ENCODE results near the gene CSTPP1. TPM values are rescaled to one million over a fixed set of nuclear protein-coding genes. Genes with fewer than 3 reads are reported as not detected.

Gene CSTPP1
- total RNA-seq, 1 donor from 2014 or later: 29.9 TPM

DNA sequence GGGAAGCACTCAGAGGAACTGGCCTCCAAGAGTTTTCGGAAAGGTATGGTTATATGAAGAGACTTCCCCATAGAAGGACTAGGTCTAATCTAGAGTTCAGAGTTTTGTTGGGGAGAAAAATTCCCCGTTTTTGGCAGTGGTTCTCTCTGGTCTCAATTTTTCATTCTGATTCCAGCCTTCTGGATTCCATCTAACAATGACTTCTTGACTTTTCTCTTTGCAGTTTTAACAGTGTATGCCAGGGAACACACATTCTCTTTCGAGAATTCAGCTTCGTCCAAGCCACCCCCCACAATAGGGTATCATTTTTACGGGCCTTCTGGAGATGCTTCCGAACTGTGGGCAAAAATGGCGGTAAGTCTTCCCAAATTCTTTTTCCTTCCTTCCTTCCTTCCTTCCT is 115.6 kb downstream of the CSTPP1 start:
- ATAC-seq (ENCODE audit: low read depth) (no peak), DNase-seq (no peak)
- Mint-ChIP-seq H3K27me3 (no peaks in the 10 kb centered on the region), H3K36me3 (ENCODE audit: low read depth) (peaks cover 19% of the 10 kb centered on the region), H3K4me3 (no peak overlapping the region), H3K4me1 (peaks cover 2% of the 10 kb centered on the region), H3K27ac (no peak overlapping the region), H3K9me3 (no peaks in the 10 kb centered on the region)
- TF ChIP-seq, protein P1, sequence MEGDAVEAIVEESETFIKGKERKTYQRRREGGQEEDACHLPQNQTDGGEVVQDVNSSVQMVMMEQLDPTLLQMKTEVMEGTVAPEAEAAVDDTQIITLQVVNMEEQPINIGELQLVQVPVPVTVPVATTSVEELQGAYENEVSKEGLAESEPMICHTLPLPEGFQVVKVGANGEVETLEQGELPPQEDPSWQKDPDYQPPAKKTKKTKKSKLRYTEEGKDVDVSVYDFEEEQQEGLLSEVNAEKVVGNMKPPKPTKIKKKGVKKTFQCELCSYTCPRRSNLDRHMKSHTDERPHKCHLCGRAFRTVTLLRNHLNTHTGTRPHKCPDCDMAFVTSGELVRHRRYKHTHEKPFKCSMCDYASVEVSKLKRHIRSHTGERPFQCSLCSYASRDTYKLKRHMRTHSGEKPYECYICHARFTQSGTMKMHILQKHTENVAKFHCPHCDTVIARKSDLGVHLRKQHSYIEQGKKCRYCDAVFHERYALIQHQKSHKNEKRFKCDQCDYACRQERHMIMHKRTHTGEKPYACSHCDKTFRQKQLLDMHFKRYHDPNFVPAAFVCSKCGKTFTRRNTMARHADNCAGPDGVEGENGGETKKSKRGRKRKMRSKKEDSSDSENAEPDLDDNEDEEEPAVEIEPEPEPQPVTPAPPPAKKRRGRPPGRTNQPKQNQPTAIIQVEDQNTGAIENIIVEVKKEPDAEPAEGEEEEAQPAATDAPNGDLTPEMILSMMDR (IDR thresholded peaks at IDR 0.05): no peak
- ChIA-PET POLR2A (no interaction called here), CTCF (no interaction called here)
- intact Hi-C loops (cut with micrococcal nuclease): no loop called here

DNA sequence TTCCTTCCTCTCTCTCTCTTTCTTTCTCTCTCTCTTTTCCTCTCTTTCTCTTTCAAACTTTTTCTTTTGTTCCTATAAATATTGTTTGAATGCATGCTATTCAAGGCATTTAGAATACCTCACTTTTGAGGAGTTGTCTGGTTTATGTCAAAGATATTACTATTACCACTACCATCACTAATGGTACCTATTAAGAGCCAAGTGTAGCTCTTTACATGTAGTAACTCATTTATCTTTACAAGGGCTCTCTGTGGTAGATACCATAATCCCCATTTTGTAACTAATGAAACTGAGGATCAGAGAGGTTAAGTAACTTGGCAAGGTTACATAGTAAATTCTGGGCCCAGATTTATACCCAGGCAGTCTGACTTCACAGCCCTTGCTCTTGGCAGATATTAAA is 116.0 kb downstream of the CSTPP1 start:
- Mint-ChIP-seq H3K27me3 (no peaks in the 10 kb centered on the region), H3K27ac (no peak overlapping the region), H3K36me3 (ENCODE audit: low read depth) (peaks cover 21% of the 10 kb centered on the region), H3K4me1 (peaks cover 1% of the 10 kb centered on the region), H3K9me3 (peaks cover 3% of the 10 kb centered on the region), H3K4me3 (no peak overlapping the region)
- TF ChIP-seq, protein P1 (IDR thresholded peaks at IDR 0.05): no peak
- ChIA-PET POLR2A (no interaction called here), CTCF (no interaction called here)
- DNase-seq: no peak
- ATAC-seq (ENCODE audit: low read depth): no peak
- intact Hi-C loops (cut with micrococcal nuclease): no loop called here

DNA sequence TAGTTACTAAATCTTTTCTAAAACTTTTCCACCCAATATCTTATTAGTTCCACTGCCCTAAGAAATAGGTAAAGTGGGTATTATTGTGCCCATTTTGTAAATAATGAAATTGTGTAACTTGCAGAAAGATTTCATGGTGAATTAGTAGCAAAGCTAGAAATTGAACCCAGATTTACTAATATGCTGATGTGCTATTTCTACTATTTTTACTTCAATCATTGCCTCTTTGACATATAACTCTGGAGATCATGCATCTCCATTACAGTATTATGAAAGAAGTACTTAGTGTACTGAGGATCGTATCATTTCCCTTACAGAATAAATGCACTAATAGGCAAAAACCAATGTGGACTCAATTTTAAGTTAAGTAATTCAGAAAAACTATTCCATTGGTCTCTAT is 119.0 kb downstream of the CSTPP1 start:
- Mint-ChIP-seq H3K4me3 (no peak overlapping the region), H3K27ac (no peak overlapping the region), H3K36me3 (ENCODE audit: low read depth) (peaks cover 28% of the 10 kb centered on the region), H3K9me3 (peaks cover 4% of the 10 kb centered on the region), H3K4me1 (no peaks in the 10 kb centered on the region), H3K27me3 (no peaks in the 10 kb centered on the region)
- no peak for DNase-seq
- POLR2A ChIA-PET: no interaction called here
- intact Hi-C loops (cut with micrococcal nuclease): loop anchor here (1.0 kb wide), 1 partner anchor 17 kb away; no protein-coding TSS in a partner anchor
- ATAC-seq (ENCODE audit: low read depth): no peak
- TF ChIP-seq, protein P1 (IDR thresholded peaks at IDR 0.05): no peak
- CTCF ChIA-PET: no interaction called here

DNA sequence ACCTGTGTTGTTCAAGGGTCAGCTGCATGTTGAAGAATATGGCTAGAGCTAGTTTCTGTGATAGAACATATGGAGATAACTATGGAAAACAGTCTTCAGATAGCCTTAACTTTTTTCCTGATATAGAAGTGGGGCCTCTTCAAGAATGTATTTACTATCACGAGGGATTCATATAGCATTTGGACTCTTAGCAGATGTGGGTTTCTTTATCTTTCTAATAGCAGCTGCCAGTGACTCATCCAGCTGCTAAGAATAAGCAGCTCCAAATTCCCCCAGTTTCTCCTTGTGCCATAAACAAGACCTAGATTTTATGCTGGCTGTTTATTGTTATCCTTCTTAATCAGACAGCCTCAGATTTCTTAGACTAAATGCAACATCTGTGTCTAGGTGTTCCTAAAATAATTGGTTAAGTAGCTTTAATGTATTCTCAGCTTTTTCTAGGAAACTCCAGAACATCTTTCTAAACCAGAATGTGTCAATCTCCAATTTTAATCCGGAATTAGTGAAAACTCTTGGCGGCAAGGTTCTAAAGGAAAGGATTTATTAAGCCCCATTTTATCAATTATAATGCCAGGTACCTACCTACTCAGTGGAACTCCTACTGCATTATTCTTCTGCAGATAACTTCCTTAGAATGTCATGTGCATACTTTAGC is 119.8 kb downstream of the CSTPP1 start:
- Mint-ChIP-seq H3K4me1 (no peaks in the 10 kb centered on the region), H3K27me3 (no peaks in the 10 kb centered on the region), H3K9me3 (peaks cover 4% of the 10 kb centered on the region), H3K36me3 (ENCODE audit: low read depth) (peaks cover 28% of the 10 kb centered on the region), H3K4me3 (no peak overlapping the region), H3K27ac (no peak overlapping the region)
- ATAC-seq (ENCODE audit: low read depth) (no peak), DNase-seq (no peak)
- ChIA-PET POLR2A (no interaction called here), CTCF (no interaction called here)
- TF ChIP-seq, protein P1 (IDR thresholded peaks at IDR 0.05): no peak
- intact Hi-C loops (cut with micrococcal nuclease): no loop called here

DNA sequence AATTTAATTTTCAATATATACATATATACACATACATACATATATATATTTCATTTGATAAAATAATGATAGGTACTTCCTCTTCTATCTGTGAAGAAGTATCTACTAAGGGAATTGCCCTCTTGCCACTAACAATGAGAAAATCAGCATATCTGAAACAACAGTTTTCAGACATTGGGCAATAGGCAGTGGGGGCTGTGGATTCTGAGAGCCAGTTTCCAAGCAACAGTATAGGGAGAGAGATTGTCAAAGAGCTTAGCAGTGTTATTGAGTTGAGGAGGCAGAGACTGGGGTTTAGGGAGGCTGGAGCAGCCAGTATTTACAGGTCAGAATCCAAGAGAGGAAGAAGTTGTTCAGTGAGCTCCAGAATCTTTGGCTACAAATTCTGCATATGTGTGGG is 120.8 kb downstream of the CSTPP1 start:
- Mint-ChIP-seq H3K27ac (no peak overlapping the region), H3K27me3 (no peaks in the 10 kb centered on the region), H3K4me3 (no peak overlapping the region), H3K36me3 (ENCODE audit: low read depth) (peaks cover 28% of the 10 kb centered on the region), H3K9me3 (peaks cover 4% of the 10 kb centered on the region), H3K4me1 (no peaks in the 10 kb centered on the region)
- intact Hi-C loops (cut with micrococcal nuclease): no loop called here
- TF ChIP-seq, protein P1 (IDR thresholded peaks at IDR 0.05): no peak
- ATAC-seq (ENCODE audit: low read depth) (no peak), DNase-seq (no peak)
- ChIA-PET POLR2A (no interaction called here), CTCF (no interaction called here)
